Measurements from ENCODE around the gene HOXC6. TPM values are rescaled to one million over a fixed set of nuclear protein-coding genes. Genes with fewer than 3 reads are reported as not detected.

The HOXC6 gene
- total and polyA plus RNA-seq, 2 donors (not counting 3 experiments of a cell fraction or from before 2014, with no cell fraction given) = 0.58 to 0.72 TPM

DNA sequence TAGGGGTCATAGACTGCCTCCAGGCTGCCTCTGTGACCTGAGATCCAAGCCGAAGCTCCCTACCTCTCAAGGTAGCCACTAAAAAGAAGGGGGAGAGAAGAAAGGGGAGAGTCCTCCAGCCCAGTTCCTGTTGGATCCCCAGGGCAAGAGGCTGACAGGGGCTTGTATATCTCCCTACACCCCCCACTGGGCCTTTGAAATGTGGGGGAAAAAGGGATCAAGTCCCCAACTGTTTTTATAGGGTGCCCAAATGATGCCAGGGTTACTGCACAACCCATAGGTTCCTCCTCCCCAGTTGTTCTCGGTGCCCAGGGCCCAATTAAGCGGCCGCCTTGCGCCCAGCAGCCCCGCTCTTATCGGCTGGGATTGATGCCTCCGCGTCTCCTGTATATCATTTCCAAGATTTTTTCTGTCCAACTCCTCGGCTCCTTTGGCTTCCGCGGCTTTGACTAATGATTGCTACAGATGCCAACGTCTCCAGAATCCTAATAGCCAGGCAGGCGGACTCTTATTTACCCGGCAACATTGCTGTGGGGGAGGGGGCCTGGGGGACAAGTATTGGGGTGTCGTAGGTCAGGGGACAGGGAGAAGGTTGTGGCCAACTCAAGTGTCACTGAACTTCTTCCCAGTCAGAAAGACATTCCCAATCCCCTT lies 17.8 kb downstream of the HOXC6 start:
- H3K27ac ChIP-seq (ENCODE audit: insufficient read depth, low read depth, low read length) = no peak overlapping the region
- no peak for DNase-seq (ENCODE audit: low read depth, low spot score)
- intact Hi-C loops (cut with micrococcal nuclease) (no loop called here), dilution Hi-C loops (cut with MboI; ENCODE audit: extremely low pct_ligation_motif_present, low sequenced_read_pairs) (no loop called here)
- H2AFZ ChIP-seq (ENCODE audit: low read depth, low read length) = no peak overlapping the region
- TF ChIP-seq POLR2AphosphoS5 (IDR thresholded peaks at IDR 0.05; ENCODE audit: insufficient read depth, low read depth, low read length) = no peak
- no peak for TF ChIP-seq MYC (IDR thresholded peaks at IDR 0.05; ENCODE audit: low read depth, low read length)
- TF ChIP-seq POLR2A (IDR thresholded peaks at IDR 0.05; ENCODE audit: low read depth, low read length) = no peak
- no peak for TF ChIP-seq FOS (IDR thresholded peaks at IDR 0.05; ENCODE audit: borderline replicate concordance, insufficient read depth, low read length)
- TF ChIP-seq MAX (IDR thresholded peaks at IDR 0.05; ENCODE audit: insufficient read depth, insufficient read length) = no peak
- no peak for TF ChIP-seq EZH2 (IDR thresholded peaks at IDR 0.05; ENCODE audit: borderline replicate concordance, low read depth, low read length, severe bottlenecking)
- peaks cover 73 to 90% of the 10 kb centered on the region in 2 experiments for H3K27me3 ChIP-seq (ENCODE audit: control insufficient read depth in 2 of 2, insufficient read depth in 2 of 2, low read length in 2 of 2)
- no peaks in the 10 kb centered on the region for H3K4me1 ChIP-seq (ENCODE audit: control insufficient read depth, extremely low read depth, insufficient read depth, low read length)
- BruUV-seq (replicated peaks) = no TSS peak
- H3K9me3 ChIP-seq (replicated peaks; ENCODE audit: control insufficient read depth, insufficient read depth, low read length) = no peaks in the 10 kb centered on the region
- ChIA-PET POLR2A (no interaction called here), CTCF (interaction anchor here (0.9 to 1.1 kb wide), 2 partner anchors 8 to 14 kb away, joined by 3 to 4 read pairs; partner anchors contain the start of gene HOXC4)
- H3K36me3 ChIP-seq (ENCODE audit: control insufficient read depth in 2 of 2, extremely low read depth in 1 of 2, insufficient read depth in 2 of 2, low read length in 2 of 2) = no peaks in the 10 kb centered on the region
- H3K9ac ChIP-seq (replicated peaks; ENCODE audit: extremely low read depth, insufficient read depth, low read length) = no peak overlapping the region
- FAIRE-seq = no peak
- no peak overlapping the region for H3K4me2 ChIP-seq (ENCODE audit: insufficient read depth, low read length)
- no peaks in the 10 kb centered on the region for H3K79me2 ChIP-seq (ENCODE audit: control insufficient read depth, insufficient read depth, low read length)
- no peaks in the 10 kb centered on the region for H3K9me1 ChIP-seq (replicated peaks; ENCODE audit: control insufficient read depth, extremely low read depth, insufficient read depth, low read length)
- no peaks in the 10 kb centered on the region for H4K20me1 ChIP-seq (replicated peaks; ENCODE audit: control insufficient read depth, extremely low read depth, insufficient read depth, low read length)
- no peak overlapping the region for H3K4me3 ChIP-seq (replicated peaks in 1 of 3; ENCODE audit: insufficient read depth in 1 of 3, low read depth in 1 of 3, low read length in 3 of 3)

DNA sequence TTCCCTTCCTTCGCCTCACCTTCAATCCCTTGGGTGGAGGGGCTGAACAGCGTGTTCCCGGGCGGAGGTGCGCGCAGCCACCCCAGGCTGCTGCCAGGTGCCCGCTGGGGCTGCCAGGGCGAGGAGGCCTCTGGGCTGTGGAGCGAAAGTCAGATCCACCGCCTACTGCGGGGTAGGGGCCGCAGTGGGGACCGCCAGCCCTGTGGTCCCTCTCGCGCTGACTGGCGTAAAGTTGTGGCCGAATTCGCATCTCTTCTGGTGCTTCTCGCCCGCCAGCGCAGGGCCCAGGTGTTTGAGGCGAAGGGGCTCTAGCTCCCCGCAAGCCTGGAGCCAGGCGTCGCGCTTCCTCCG lies 18.5 kb downstream of the HOXC6 start:
- H3K4me1 ChIP-seq (ENCODE audit: control insufficient read depth, extremely low read depth, insufficient read depth, low read length) = no peaks in the 10 kb centered on the region
- dilution Hi-C loops (cut with MboI; ENCODE audit: extremely low pct_ligation_motif_present, low sequenced_read_pairs) = no loop called here
- no peak overlapping the region for H3K4me3 ChIP-seq (replicated peaks in 1 of 3; ENCODE audit: insufficient read depth in 1 of 3, low read depth in 1 of 3, low read length in 3 of 3)
- CTCF ChIA-PET = no interaction called here
- DNase-seq (ENCODE audit: low read depth, low spot score) = no peak
- no peaks in the 10 kb centered on the region for H3K36me3 ChIP-seq (ENCODE audit: control insufficient read depth in 2 of 2, extremely low read depth in 1 of 2, insufficient read depth in 2 of 2, low read length in 2 of 2)
- H3K9me3 ChIP-seq (replicated peaks; ENCODE audit: control insufficient read depth, insufficient read depth, low read length) = no peaks in the 10 kb centered on the region
- no TSS peak for BruUV-seq (replicated peaks)
- no peak for TF ChIP-seq CTCF (IDR thresholded peaks at IDR 0.05; ENCODE audit: extremely low read depth in 1 of 2, insufficient read depth in 1 of 2, low read depth in 1 of 2, low read length in 2 of 2)
- TF ChIP-seq POLR2AphosphoS5 (IDR thresholded peaks at IDR 0.05; ENCODE audit: insufficient read depth, low read depth, low read length) = no peak
- TF ChIP-seq MAX (IDR thresholded peaks at IDR 0.05; ENCODE audit: insufficient read depth, insufficient read length) = no peak
- no peak for TF ChIP-seq JUN (IDR thresholded peaks at IDR 0.05; ENCODE audit: borderline replicate concordance, insufficient read depth, insufficient read length, low read depth)
- TF ChIP-seq MYC (IDR thresholded peaks at IDR 0.05; ENCODE audit: low read depth, low read length) = no peak
- TF ChIP-seq GATA2 (IDR thresholded peaks at IDR 0.05; ENCODE audit: insufficient read depth, insufficient read length, low read depth, low read length) = no peak
- no peak for TF ChIP-seq FOS (IDR thresholded peaks at IDR 0.05; ENCODE audit: borderline replicate concordance, insufficient read depth, low read length)
- TF ChIP-seq EZH2 (IDR thresholded peaks at IDR 0.05; ENCODE audit: borderline replicate concordance, low read depth, low read length, severe bottlenecking) = no peak
- intact Hi-C loops (cut with micrococcal nuclease) = no loop called here
- H3K79me2 ChIP-seq (ENCODE audit: control insufficient read depth, insufficient read depth, low read length) = no peaks in the 10 kb centered on the region
- H4K20me1 ChIP-seq (replicated peaks; ENCODE audit: control insufficient read depth, extremely low read depth, insufficient read depth, low read length) = no peaks in the 10 kb centered on the region
- no peak overlapping the region for H3K9ac ChIP-seq (replicated peaks; ENCODE audit: extremely low read depth, insufficient read depth, low read length)
- peaks cover 76 to 94% of the 10 kb centered on the region in 2 experiments for H3K27me3 ChIP-seq (ENCODE audit: control insufficient read depth in 2 of 2, insufficient read depth in 2 of 2, low read length in 2 of 2)
- no peaks in the 10 kb centered on the region for H3K9me1 ChIP-seq (replicated peaks; ENCODE audit: control insufficient read depth, extremely low read depth, insufficient read depth, low read length)
- no peak for FAIRE-seq
- no peak overlapping the region for H2AFZ ChIP-seq (ENCODE audit: low read depth, low read length)
- no peak overlapping the region for H3K27ac ChIP-seq (ENCODE audit: insufficient read depth, low read depth, low read length)
- POLR2A ChIA-PET = no interaction called here
- no peak overlapping the region for H3K4me2 ChIP-seq (ENCODE audit: insufficient read depth, low read length)
